Erythroblast (primary cell): ENCODE data around the gene CBLB.

Source experiments
- GATA1 ChIP-seq: IDR thresholded peaks from 2 replicates; pipeline ENCODE4 v1.6.1; 2011; ENCODE audit warnings: low read depth, mild to moderate bottlenecking, control low read depth, low read length, moderate library complexity
- POLR2A ChIP-seq: IDR thresholded peaks from 2 replicates; pipeline ENCODE4 v1.6.1; 2011; ENCODE audit warnings: mild to moderate bottlenecking, low read length

DNA sequence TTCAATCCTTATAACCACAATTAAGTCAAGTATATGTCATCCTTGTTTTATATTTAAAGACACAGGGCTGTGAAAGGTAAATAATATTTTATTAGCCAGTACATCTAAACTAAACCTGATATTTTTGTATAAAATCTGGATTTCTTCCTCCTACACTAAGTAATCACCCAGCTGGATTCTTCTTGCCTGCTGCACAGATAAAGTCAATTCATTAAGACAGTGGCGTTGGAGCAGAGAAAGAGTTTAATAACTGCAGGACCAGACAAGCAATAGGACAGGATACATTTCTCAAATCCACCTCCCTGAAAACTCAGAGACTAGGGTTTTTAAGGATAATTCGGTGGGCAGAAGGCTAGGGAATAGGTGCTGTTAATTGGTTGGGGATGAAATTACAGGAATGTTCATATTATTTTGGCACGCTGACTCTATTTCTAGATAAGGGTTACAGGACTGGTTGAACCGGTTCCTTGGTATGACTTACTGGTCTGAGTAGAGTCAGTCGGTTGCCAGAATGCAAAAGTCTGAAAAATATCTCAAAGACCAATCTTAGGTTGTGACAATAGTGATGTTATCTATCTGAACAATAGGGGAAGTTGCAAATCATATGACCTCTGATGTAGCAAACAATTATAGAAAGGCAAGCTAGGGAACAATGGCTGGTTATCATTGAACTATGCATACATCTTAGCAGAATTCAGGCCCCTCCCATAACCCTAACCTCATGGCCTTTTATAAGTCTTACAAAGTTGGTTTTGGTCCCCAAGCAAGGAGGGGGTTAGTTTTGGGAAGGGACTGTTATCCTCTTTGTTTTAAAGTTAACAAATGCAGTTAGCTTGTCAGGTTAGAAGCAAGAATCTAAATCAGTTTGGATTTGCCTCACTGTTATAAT, 257.3 kb downstream of the CBLB start:
- TF ChIP-seq POLR2A: no peak
- no peak for TF ChIP-seq GATA1
